Stomach (tissue), 9 donors: ENCODE data around the gene BBS5. TPM values are rescaled to one million over a fixed set of nuclear protein-coding genes. Genes with fewer than 3 reads are reported as not detected.
A peak's percentile ranks its signal among the peaks of the same experiment; 100 is the strongest.

Experiments
- DNase-seq, 2 donors: peaks; one replicate each; pipeline versions ENCODE4 v3.0.0 to v3.0.0-alpha.2; 2013 to 2019
- H3K27ac ChIP-seq, 5 donors: fragments of 200-600 bp in 4 of 5; sonication (generic) in 4 of 5; one replicate each; pipeline ENCODE4 v1.5.1; 2013 to 2019; ENCODE audit warnings: mild to moderate bottlenecking in 1 of 5, moderate library complexity in 1 of 5
- H3K27me3 ChIP-seq, 3 donors: fragments of 200-600 bp; sonication (generic); one replicate each; pipeline ENCODE4 v1.5.1; 2017 to 2019; ENCODE audit warnings: mixed run types in 1 of 3
- H3K36me3 ChIP-seq, 4 donors: fragments of 200-600 bp; sonication (generic); 1 replicate in 3 of 4; 2 replicates in 1 of 4; pipeline ENCODE4 v1.5.1; 2016 to 2019
- H3K4me1 ChIP-seq, 4 donors: fragments of 200-600 bp; sonication (generic); one replicate each; pipeline ENCODE4 v1.5.1; 2016 to 2019
- H3K4me3 ChIP-seq, 4 donors: fragments of 200-600 bp; sonication (generic) in 3 of 4; one replicate each; pipeline ENCODE4 v1.5.1; 2016 to 2019; ENCODE audit warnings: mild to moderate bottlenecking in 1 of 4
- H3K9me3 ChIP-seq, 4 donors: fragments of 200-600 bp; sonication (generic); one replicate each; pipeline ENCODE4 v1.5.1; 2016 to 2019
- CTCF ChIP-seq, 7 experiments: fragments of 450-650 bp in 4 of 7; fragments of 200-600 bp in 3 of 7; sonication (generic) in 3 of 7; IDR thresholded peaks; one replicate each; pipeline ENCODE4 v1.5.1; 2016 to 2019; ENCODE audit warnings: antibody characterized with exemption in 7 of 7, control low read depth in 2 of 7, mild to moderate bottlenecking in 1 of 7
- EP300 ChIP-seq: sonication (generic); formaldehyde crosslinking; IDR thresholded peaks from one replicate; pipeline ENCODE4 v1.6.1; 2017; ENCODE audit warnings: antibody characterized with exemption
- POLR2A ChIP-seq, 4 donors: fragments of 450-650 bp; IDR thresholded peaks; one replicate each; pipeline ENCODE4 v1.6.1; 2016; ENCODE audit warnings: antibody characterized with exemption in 4 of 4, control low read depth in 2 of 4, mild to moderate bottlenecking in 1 of 4, moderate library complexity in 1 of 4
- POLR2AphosphoS5 ChIP-seq, 3 donors: sonication (generic); formaldehyde crosslinking; IDR thresholded peaks; one replicate each; pipeline ENCODE4 v1.6.1; 2016; ENCODE audit warnings: antibody characterized with exemption in 3 of 3
- WGBS, 5 donors: extraction: QIAGEN DNeasy Blood & Tissue Kit in 3 of 5; methylation state at CpG; one replicate each; pipeline versions ENCODE4 v1.1.5 to v1.1.7; 2013 to 2018; 5-methylcytosine and 5-hydroxymethylcytosine counted together
- intact Hi-C: fragments of 100-400 bp; cut with DNase I; formaldehyde crosslinking; loops from one replicate; pipeline ENCODE4 v1.15.1; 2023; ENCODE audit warnings: low total_unique reads
- polyA plus RNA-seq, 3 donors: library from polyadenylated mRNA; stranded (reverse); fragments of 200-250 nt; gene quantifications; one replicate each; pipeline ENCODE4 v1.2.3, GENCODE V29; 2013
- total RNA-seq, 5 donors: library from RNA; depleted of rRNA; stranded (reverse); fragments of >200 nt; gene quantifications; one replicate each; pipeline versions ENCODE4 v1.1.0 to v1.2.3, GENCODE V29; 2014 to 2016
- donor health status: healthy with polysubstance abuse.
- donor health status: Bipolar disorder and iron deficiency.
- donor health status: healthy.

The BBS5 gene
- total and polyA plus RNA-seq, 8 donors: 0.58 to 14.0 (median 4.1) TPM

- WGBS, 5 donors: 74 to 89% (median 80%) methylated on average over 1 of the region's 1 CpG
- peak in 1 of 2 donors; percentile 9 for DNase-seq
- H3K4me3 ChIP-seq: no peak overlapping the region
- intact Hi-C loops: no loop called here
- no peak for TF ChIP-seq CTCF (IDR thresholded peaks at IDR 0.05)
- no peak for TF ChIP-seq POLR2AphosphoS5 (IDR thresholded peaks at IDR 0.05)
- TF ChIP-seq EP300: no peak
- H3K27ac ChIP-seq: no peak overlapping the region
- peaks cover 0 to 8% (median 3%) of the 10 kb centered on the region in 4 donors for H3K4me1 ChIP-seq
- no peaks in the 10 kb centered on the region for H3K9me3 ChIP-seq
- H3K36me3 ChIP-seq: no peaks in the 10 kb centered on the region
- H3K27me3 ChIP-seq: no peaks in the 10 kb centered on the region
Measured at GRCh38 chr2:169461143-169461542, 18.2 kb upstream of the BBS5 start.

GRCh38 chr2:169462896-169463695, 16.2 kb upstream of the BBS5 start:
- no peaks in the 10 kb centered on the region for H3K27me3 ChIP-seq
- no peak overlapping the region for H3K4me3 ChIP-seq
- no peak overlapping the region for H3K27ac ChIP-seq
- peak in 1 of 2 donors; percentile 5 for DNase-seq
- TF ChIP-seq POLR2A (IDR thresholded peaks at IDR 0.05) (no peak), CTCF (IDR thresholded peaks at IDR 0.05) (no peak)
- no peaks in the 10 kb centered on the region for H3K36me3 ChIP-seq
- 22 to 47% (median 28%) methylated on average over 4 of the region's 4 CpGs for WGBS, 5 donors
- intact Hi-C loops: no loop called here
- H3K9me3 ChIP-seq: no peaks in the 10 kb centered on the region
- peaks cover 0 to 8% (median 3%) of the 10 kb centered on the region in 4 donors for H3K4me1 ChIP-seq

GRCh38 chr2:169464466-169464865, 14.8 kb upstream of the BBS5 start:
- no peak for TF ChIP-seq POLR2A (IDR thresholded peaks at IDR 0.05)
- no peak for TF ChIP-seq POLR2AphosphoS5 (IDR thresholded peaks at IDR 0.05)
- no peak for TF ChIP-seq CTCF (IDR thresholded peaks at IDR 0.05)
- no peak for TF ChIP-seq EP300
- Histone ChIP-seq H3K27me3 (no peaks in the 10 kb centered on the region), H3K27ac (no peak overlapping the region), H3K36me3 (no peaks in the 10 kb centered on the region), H3K4me3 (no peak overlapping the region), H3K4me1 (peaks cover 0 to 8% (median 3%) of the 10 kb centered on the region in 4 donors), H3K9me3 (no peaks in the 10 kb centered on the region)
- WGBS, 5 donors: 83 to 98% (median 91%) methylated on average over 1 of the region's 1 CpG
- no peak for DNase-seq
- intact Hi-C loops: no loop called here

- H3K27me3 ChIP-seq: no peaks in the 10 kb centered on the region
- no peak overlapping the region for H3K27ac ChIP-seq
- peaks cover 0 to 8% (median 3%) of the 10 kb centered on the region in 4 donors for H3K4me1 ChIP-seq
- intact Hi-C loops: no loop called here
- TF ChIP-seq POLR2A (IDR thresholded peaks at IDR 0.05) (no peak), POLR2AphosphoS5 (IDR thresholded peaks at IDR 0.05) (no peak), CTCF (IDR thresholded peaks at IDR 0.05) (no peak)
- WGBS, 5 donors: 29 to 50% (median 32%) methylated on average over 2 of the region's 2 CpGs
- H3K36me3 ChIP-seq: no peaks in the 10 kb centered on the region
- no peak overlapping the region for H3K4me3 ChIP-seq
- peak in 1 of 2 donors; percentile 32 for DNase-seq
- no peaks in the 10 kb centered on the region for H3K9me3 ChIP-seq
Measured at GRCh38 chr2:169464882-169465281, 14.4 kb upstream of the BBS5 start.
